Left lung (tissue), 10 donors: ENCODE measurements around the gene SDK2. TPM values are rescaled to one million over a fixed set of nuclear protein-coding genes. Genes with fewer than 3 reads are reported as not detected.
A peak's percentile ranks its signal among the peaks of the same experiment; 100 is the strongest.

Experiments used
- ATAC-seq: fragments of 200-7000 bp; cut with Tn5 transposase; one replicate; pipeline ENCODE4 v1.9.1; 2020; ENCODE audit warnings: moderate library complexity
- DNase-seq, 4 donors: peaks; one replicate each; pipeline ENCODE4 v3.0.0-alpha.2; 2013 to 2020
- H3K27ac ChIP-seq, 2 donors: fragments of 200-600 bp; sonication (generic) in 1 of 2; one replicate each; pipeline versions ENCODE4 v1.5.0 to v1.8.0; 2020 to 2021
- H3K27me3 ChIP-seq, 2 donors: fragments of 200-600 bp; sonication (generic) in 1 of 2; one replicate each; pipeline versions ENCODE4 v1.5.0 to v1.8.0; 2020 to 2021
- H3K36me3 ChIP-seq, 2 donors: fragments of 200-600 bp; sonication (generic) in 1 of 2; one replicate each; pipeline versions ENCODE4 v1.5.0 to v1.8.0; 2020 to 2021
- H3K4me1 ChIP-seq, 2 donors: fragments of 200-600 bp; one replicate each; pipeline ENCODE4 v1.8.0; 2021
- H3K4me3 ChIP-seq, 2 donors: fragments of 200-600 bp; sonication (generic) in 1 of 2; one replicate each; pipeline versions ENCODE4 v1.5.0 to v1.8.0; 2020 to 2021; ENCODE audit warnings: mild to moderate bottlenecking in 1 of 2
- H3K9me3 ChIP-seq, 2 donors: fragments of 200-600 bp; sonication (generic) in 1 of 2; one replicate each; pipeline versions ENCODE4 v1.5.0 to v1.8.0; 2020 to 2021
- CTCF ChIP-seq, 2 donors: fragments of 200-600 bp; sonication (generic) in 1 of 2; IDR thresholded peaks; one replicate each; pipeline versions ENCODE4 v1.5.0 to v1.8.0; 2021; ENCODE audit warnings: antibody characterized with exemption in 2 of 2
- intact Hi-C, 2 donors: fragments of 100-400 bp; cut with DNase I; formaldehyde crosslinking; loops; one replicate each; pipeline versions ENCODE4 v1.11.2 to v1.14.2; 2022
- polyA plus RNA-seq, 6 donors: library from polyadenylated mRNA; unstranded; fragments of 120-200 nt; gene quantifications; one replicate each; pipeline ENCODE4 v1.2.1, GENCODE V29; 2013; ENCODE audit not compliant: insufficient read length in 6 of 6
- total RNA-seq, 2 donors: library from RNA; stranded (reverse); fragmentation: NEBNext Ultra II Directional; extraction: Animal tissue kit (Norgen Biotek cat#: 25700); gene quantifications; one replicate each; pipeline ENCODE4 v1.2.1, GENCODE V29; 2021
- donor health status: DM: no; HTN: yes; CAD: no.
- donor health status: DM: no; HTN: no; CAD: no.

SDK2 gene
- total and polyA plus RNA-seq, 8 donors: 6.0 to 10.9 (median 7.5) TPM

GRCh38 chr17:73582821-73583220, 61.4 kb downstream of the SDK2 start:
- DNase-seq: peak in 1 of 4 donors; percentile 13
- Histone ChIP-seq H3K9me3 (no peaks in the 10 kb centered on the region), H3K27me3 (no peaks in the 10 kb centered on the region), H3K36me3 (no peaks in the 10 kb centered on the region), H3K4me3 (no peak overlapping the region), H3K27ac (no peak overlapping the region), H3K4me1 (no peaks in the 10 kb centered on the region)
- no peak for ATAC-seq
- TF ChIP-seq CTCF (IDR thresholded peaks at IDR 0.05): no peak
- intact Hi-C loops: no loop called here

- H3K9me3 ChIP-seq: no peaks in the 10 kb centered on the region
- H3K4me3 ChIP-seq: no peak overlapping the region
- H3K4me1 ChIP-seq: no peaks in the 10 kb centered on the region
- no peaks in the 10 kb centered on the region for H3K27me3 ChIP-seq
- TF ChIP-seq CTCF (IDR thresholded peaks at IDR 0.05): no peak
- ATAC-seq (no peak), DNase-seq (peak in 1 of 4 donors; percentile 17)
- no peaks in the 10 kb centered on the region for H3K36me3 ChIP-seq
- no peak overlapping the region for H3K27ac ChIP-seq
- intact Hi-C loops: no loop called here
Measured at GRCh38 chr17:73582359-73582758, 61.9 kb downstream of the SDK2 start.

GRCh38 chr17:73581379-73581778, 62.9 kb downstream of the SDK2 start:
- TF ChIP-seq CTCF (IDR thresholded peaks at IDR 0.05): no peak
- no peaks in the 10 kb centered on the region for H3K36me3 ChIP-seq
- H3K4me1 ChIP-seq: no peaks in the 10 kb centered on the region
- intact Hi-C loops: no loop called here
- H3K27ac ChIP-seq: no peak overlapping the region
- ATAC-seq (no peak), DNase-seq (peak in 1 of 4 donors; percentile 40)
- H3K9me3 ChIP-seq: no peaks in the 10 kb centered on the region
- H3K4me3 ChIP-seq: no peak overlapping the region
- no peaks in the 10 kb centered on the region for H3K27me3 ChIP-seq

- H3K4me3 ChIP-seq: no peak overlapping the region
- no peak overlapping the region for H3K27ac ChIP-seq
- no peaks in the 10 kb centered on the region for H3K36me3 ChIP-seq
- H3K27me3 ChIP-seq: no peaks in the 10 kb centered on the region
- TF ChIP-seq CTCF (IDR thresholded peaks at IDR 0.05): no peak
- intact Hi-C loops: no loop called here
- DNase-seq (peak in 1 of 4 donors; percentile 49), ATAC-seq (no peak)
- H3K9me3 ChIP-seq: no peaks in the 10 kb centered on the region
- no peaks in the 10 kb centered on the region for H3K4me1 ChIP-seq
Measured at GRCh38 chr17:73580073-73580710, 64.1 kb downstream of the SDK2 start.

GRCh38 chr17:73576556-73577098, 67.6 kb downstream of the SDK2 start:
- H3K9me3 ChIP-seq: no peaks in the 10 kb centered on the region
- no peak for TF ChIP-seq CTCF (IDR thresholded peaks at IDR 0.05)
- no peak overlapping the region for H3K27ac ChIP-seq
- peak in 1 of 4 donors; percentile 30 for DNase-seq
- no peak overlapping the region for H3K4me3 ChIP-seq
- H3K36me3 ChIP-seq: no peaks in the 10 kb centered on the region
- no peaks in the 10 kb centered on the region for H3K4me1 ChIP-seq
- no peak for ATAC-seq
- peaks cover 0 to 4% of the 10 kb centered on the region in 2 donors for H3K27me3 ChIP-seq
- intact Hi-C loops: no loop called here
